PFSK-1 (cell line): ENCODE measurements around the gene MUTYH.

ENCODE experiments used
- FOXP2 ChIP-seq: optimal IDR thresholded peaks from 2 replicates; pipeline ENCODE3; 2011; ENCODE audit warnings: borderline replicate concordance, control low read depth, inconsistent platforms; ENCODE audit not compliant: insufficient read depth; ENCODE audit errors: extremely low read length, extremely low read depth
- POLR2AphosphoS5 ChIP-seq: IDR thresholded peaks from 2 replicates; pipeline ENCODE4 v1.6.1; 2012; ENCODE audit warnings: low read depth, mild to moderate bottlenecking, control low read depth, low read length, moderate library complexity
- SIN3A ChIP-seq: IDR thresholded peaks from 2 replicates; pipeline ENCODE4 v1.6.1; 2012; ENCODE audit warnings: mild to moderate bottlenecking, low read length, moderate library complexity, borderline replicate concordance; ENCODE audit not compliant: insufficient read depth
- TAF1 ChIP-seq: IDR thresholded peaks from 2 replicates; pipeline ENCODE4 v1.6.1; 2012; ENCODE audit warnings: low read length, control low read depth, borderline replicate concordance; ENCODE audit not compliant: insufficient read depth
- TF ChIP-seq, protein P1 (sequence below), 2 experiments: IDR thresholded peaks; 2 replicates each; pipeline versions ENCODE4 v1.6.1 to v1.8.0; 2011 to 2012; ENCODE audit warnings: low read depth in 2 of 2, low read length in 2 of 2, control low read depth in 1 of 2, inconsistent platforms in 1 of 2, mild to moderate bottlenecking in 1 of 2, moderate library complexity in 1 of 2; ENCODE audit not compliant: insufficient read depth in 1 of 2

Gene MUTYH

GRCh38 chr1:45340816-45341466 lies 701 bp upstream of the MUTYH start:
- TF ChIP-seq POLR2AphosphoS5 = no peak
- TF ChIP-seq FOXP2 = no peak
- TF ChIP-seq SIN3A = no peak
- TF ChIP-seq, protein P1, sequence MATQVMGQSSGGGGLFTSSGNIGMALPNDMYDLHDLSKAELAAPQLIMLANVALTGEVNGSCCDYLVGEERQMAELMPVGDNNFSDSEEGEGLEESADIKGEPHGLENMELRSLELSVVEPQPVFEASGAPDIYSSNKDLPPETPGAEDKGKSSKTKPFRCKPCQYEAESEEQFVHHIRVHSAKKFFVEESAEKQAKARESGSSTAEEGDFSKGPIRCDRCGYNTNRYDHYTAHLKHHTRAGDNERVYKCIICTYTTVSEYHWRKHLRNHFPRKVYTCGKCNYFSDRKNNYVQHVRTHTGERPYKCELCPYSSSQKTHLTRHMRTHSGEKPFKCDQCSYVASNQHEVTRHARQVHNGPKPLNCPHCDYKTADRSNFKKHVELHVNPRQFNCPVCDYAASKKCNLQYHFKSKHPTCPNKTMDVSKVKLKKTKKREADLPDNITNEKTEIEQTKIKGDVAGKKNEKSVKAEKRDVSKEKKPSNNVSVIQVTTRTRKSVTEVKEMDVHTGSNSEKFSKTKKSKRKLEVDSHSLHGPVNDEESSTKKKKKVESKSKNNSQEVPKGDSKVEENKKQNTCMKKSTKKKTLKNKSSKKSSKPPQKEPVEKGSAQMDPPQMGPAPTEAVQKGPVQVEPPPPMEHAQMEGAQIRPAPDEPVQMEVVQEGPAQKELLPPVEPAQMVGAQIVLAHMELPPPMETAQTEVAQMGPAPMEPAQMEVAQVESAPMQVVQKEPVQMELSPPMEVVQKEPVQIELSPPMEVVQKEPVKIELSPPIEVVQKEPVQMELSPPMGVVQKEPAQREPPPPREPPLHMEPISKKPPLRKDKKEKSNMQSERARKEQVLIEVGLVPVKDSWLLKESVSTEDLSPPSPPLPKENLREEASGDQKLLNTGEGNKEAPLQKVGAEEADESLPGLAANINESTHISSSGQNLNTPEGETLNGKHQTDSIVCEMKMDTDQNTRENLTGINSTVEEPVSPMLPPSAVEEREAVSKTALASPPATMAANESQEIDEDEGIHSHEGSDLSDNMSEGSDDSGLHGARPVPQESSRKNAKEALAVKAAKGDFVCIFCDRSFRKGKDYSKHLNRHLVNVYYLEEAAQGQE (IDR thresholded peaks at IDR 0.05; ENCODE audit: insufficient read depth in 1 of 2, low read depth in 2 of 2, low read length in 2 of 2) = no peak
- no peak for TF ChIP-seq TAF1

GRCh38 chr1:45337630-45338325 lies 2.5 kb downstream of the MUTYH start:
- TF ChIP-seq, protein P1 (IDR thresholded peaks at IDR 0.05; ENCODE audit: insufficient read depth in 1 of 2, low read depth in 2 of 2, low read length in 2 of 2) = no peak
- TF ChIP-seq TAF1 (no peak), SIN3A (no peak), POLR2AphosphoS5 (no peak), FOXP2 (no peak)

DNA sequence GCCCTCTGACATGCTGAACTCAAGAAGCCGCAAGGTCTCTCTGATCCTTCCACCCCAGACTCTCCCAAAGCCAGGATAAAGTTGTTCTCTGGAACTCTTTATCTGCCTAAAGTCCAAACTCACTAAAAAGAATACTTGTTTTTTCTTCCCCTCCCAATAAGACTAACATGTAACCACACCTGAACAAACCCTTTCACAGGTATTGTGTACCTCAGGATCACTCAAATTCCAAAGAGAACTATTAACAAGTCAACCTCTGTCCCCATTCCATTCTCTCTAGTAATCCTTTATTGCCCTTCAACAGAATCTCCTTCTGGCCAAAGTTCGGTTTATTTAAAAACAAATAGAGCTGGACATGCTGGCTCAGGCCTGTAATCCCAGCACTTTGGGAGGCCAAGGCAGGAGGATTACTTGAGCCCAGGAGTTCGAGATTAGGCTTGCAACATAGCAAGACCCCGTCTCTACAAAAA lies 4.3 kb downstream of the MUTYH start:
- TF ChIP-seq FOXP2 (no peak), SIN3A (no peak), POLR2AphosphoS5 (no peak), TAF1 (no peak)
- TF ChIP-seq, protein P1 (IDR thresholded peaks at IDR 0.05; ENCODE audit: insufficient read depth in 1 of 2, low read depth in 2 of 2, low read length in 2 of 2) = no peak

DNA sequence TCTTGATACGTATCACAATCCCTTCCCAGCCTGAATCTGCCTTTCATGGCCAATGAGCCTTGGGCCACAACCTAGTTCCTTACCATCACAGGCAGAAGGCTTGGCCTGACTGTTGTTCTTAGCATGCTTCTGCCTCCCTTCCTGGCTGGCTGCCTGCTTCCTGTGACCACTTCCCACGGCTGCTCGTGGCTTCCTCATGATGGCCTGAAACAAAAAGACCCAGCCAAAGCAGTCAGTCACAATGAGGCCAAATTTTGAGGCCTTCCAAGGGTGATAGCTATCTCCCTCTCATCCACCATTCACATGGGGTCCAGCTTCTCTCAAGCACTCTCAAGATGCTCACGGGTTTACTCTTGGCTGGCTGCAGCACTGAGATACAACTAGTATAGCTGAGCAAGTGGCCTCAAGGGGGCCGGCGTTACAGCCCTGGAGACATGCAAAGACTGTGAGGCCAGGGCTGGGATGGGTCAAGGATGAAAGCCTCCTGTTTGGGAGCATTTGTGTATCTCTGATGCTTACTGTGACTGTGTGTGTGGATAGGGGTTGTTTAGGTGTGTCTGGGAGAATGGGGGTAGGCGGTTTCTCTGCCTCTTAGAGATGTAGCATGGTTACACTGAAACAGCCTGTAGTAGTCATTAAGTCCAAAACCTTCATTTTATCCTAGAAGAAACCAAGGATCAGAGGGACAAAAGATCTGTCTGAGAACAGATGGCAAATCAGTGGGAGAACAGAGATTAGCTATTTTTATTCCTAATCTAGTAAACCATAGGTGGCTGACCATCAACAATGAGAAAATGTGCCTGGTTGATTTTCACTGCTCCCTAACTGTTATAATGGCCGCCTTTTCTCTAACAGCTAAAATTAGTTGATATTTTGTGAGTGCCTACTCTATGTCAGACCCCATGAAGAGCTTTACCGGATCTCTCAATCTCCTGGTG lies 5.7 kb downstream of the MUTYH start:
- TF ChIP-seq, protein P1 (IDR thresholded peaks at IDR 0.05; ENCODE audit: insufficient read depth in 1 of 2, low read depth in 2 of 2, low read length in 2 of 2) = no peak
- no peak for TF ChIP-seq FOXP2
